IMR-90 (cell line): ENCODE measurements around the gene TTC3. TPM values are rescaled to one million over a fixed set of nuclear protein-coding genes. Genes with fewer than 3 reads are reported as not detected.

Experiments
- ATAC-seq: fragments of 200-7000 bp; cut with Tn5 transposase; 2 replicates; pipeline ENCODE4 v1.9.1; 2020; ENCODE audit warnings: low read depth, mild to moderate bottlenecking, moderate library complexity
- BruUV-seq: library from RNA; stranded (reverse); fragments of 400-500 nt; replicated peaks from 2 replicates; lab custom pipeline; 2021; lab: Mats Ljungman, UMichigan
- CTCF ChIA-PET: fragments of 300-600 bp; formaldehyde crosslinking; extraction: SDS; loops from one replicate; lab custom pipeline; 2021; ENCODE audit warnings: antibody characterized with exemption; lab: Yijun Ruan, JAX
- POLR2A ChIA-PET: fragments of 300-600 bp; sonication (Branson Sonifier 250); formaldehyde crosslinking; loops from one replicate; lab custom pipeline; 2022; ENCODE audit warnings: antibody characterized with exemption; ENCODE audit not compliant: unreplicated experiment; lab: Charles Lee
- DNase-seq: peaks from one replicate; pipeline ENCODE4 v3.0.0; 2013
- H2AFZ ChIP-seq: replicated peaks from 2 replicates; pipeline ENCODE3; 2013; ENCODE audit warnings: low read length, mild to moderate bottlenecking; ENCODE audit not compliant: poor library complexity
- H2AK5ac ChIP-seq: 2 replicates; pipeline ENCODE4 v1.6.1; 2013; ENCODE audit warnings: low read depth, low read length, inconsistent platforms
- H2AK9ac ChIP-seq: replicated peaks from 2 replicates; pipeline ENCODE3; 2013; ENCODE audit warnings: mild to moderate bottlenecking, low read depth, low read length, moderate library complexity; ENCODE audit not compliant: poor library complexity
- H2BK120ac ChIP-seq: 2 replicates; pipeline ENCODE4 v1.6.1; 2013; ENCODE audit warnings: low read depth, low read length, inconsistent platforms
- H2BK15ac ChIP-seq: 3 replicates; pipeline ENCODE4 v1.6.1; 2013; ENCODE audit warnings: low read depth, low read length, inconsistent platforms
- H2BK20ac ChIP-seq: 2 replicates; pipeline ENCODE4 v1.6.1; 2013; ENCODE audit warnings: low read depth, mild to moderate bottlenecking, inconsistent platforms, low read length, moderate library complexity
- H2BK5ac ChIP-seq: 2 replicates; pipeline ENCODE4 v1.6.1; 2013; ENCODE audit warnings: mild to moderate bottlenecking, low read depth, low read length, inconsistent platforms; ENCODE audit not compliant: poor library complexity, severe bottlenecking
- H3K14ac ChIP-seq: replicated peaks from 2 replicates; pipeline ENCODE4 v1.6.1; 2013; ENCODE audit warnings: low read depth, low read length, inconsistent platforms
- H3K18ac ChIP-seq: 2 replicates; pipeline ENCODE4 v1.6.1; 2013; ENCODE audit warnings: low read depth, low read length, control low read depth
- H3K23ac ChIP-seq: 2 replicates; pipeline ENCODE4 v1.6.1; 2013; ENCODE audit warnings: low read depth, low read length, inconsistent platforms
- H3K27ac ChIP-seq: 2 replicates; pipeline ENCODE4 v1.5.1; 2013; ENCODE audit warnings: mild to moderate bottlenecking, control low read depth, low read length; ENCODE audit not compliant: insufficient read depth
- H3K27me3 ChIP-seq: 2 replicates; pipeline ENCODE4 v1.6.1; 2013; ENCODE audit warnings: low read length; ENCODE audit not compliant: control insufficient read depth, insufficient read depth
- H3K36me3 ChIP-seq: 2 replicates; pipeline ENCODE4 v1.6.1; 2013; ENCODE audit warnings: low read length, mixed read lengths; ENCODE audit not compliant: control insufficient read depth, insufficient read depth
- H3K4ac ChIP-seq: 2 replicates; pipeline ENCODE4 v1.6.1; 2013; ENCODE audit warnings: low read depth, low read length, inconsistent platforms
- H3K4me1 ChIP-seq: 2 replicates; pipeline ENCODE4 v1.6.1; 2013; ENCODE audit warnings: low read length, mixed read lengths; ENCODE audit not compliant: control insufficient read depth, insufficient read depth
- H3K4me2 ChIP-seq: 2 replicates; pipeline ENCODE4 v1.6.1; 2013; ENCODE audit warnings: low read depth, mild to moderate bottlenecking, control low read depth, low read length, moderate library complexity
- H3K4me3 ChIP-seq: 2 replicates; pipeline ENCODE4 v1.5.1; 2013; ENCODE audit warnings: low read depth, mild to moderate bottlenecking, control low read depth, low read length, moderate library complexity; ENCODE audit not compliant: insufficient read depth
- H3K56ac ChIP-seq: 2 replicates; pipeline ENCODE4 v1.6.1; 2013; ENCODE audit warnings: low read length, inconsistent platforms; ENCODE audit not compliant: insufficient read depth; ENCODE audit errors: extremely low read depth
- H3K79me1 ChIP-seq, 2 experiments: 2 replicates each; pipeline ENCODE4 v1.6.1; 2013; ENCODE audit warnings: low read length in 2 of 2, inconsistent platforms in 1 of 2, low read depth in 1 of 2
- H3K9ac ChIP-seq: 2 replicates; pipeline ENCODE4 v1.6.1; 2013; ENCODE audit warnings: low read depth, low read length, control low read depth
- H3K9me1 ChIP-seq: 2 replicates; pipeline ENCODE4 v1.6.1; 2013; ENCODE audit warnings: low read length, inconsistent platforms; ENCODE audit not compliant: insufficient read depth
- H3K9me3 ChIP-seq: 2 replicates; pipeline ENCODE4 v1.6.1; 2013; ENCODE audit warnings: low read length; ENCODE audit not compliant: control insufficient read depth, insufficient read depth
- H4K20me1 ChIP-seq: 2 replicates; pipeline ENCODE4 v1.6.1; 2013; ENCODE audit warnings: low read length, inconsistent platforms; ENCODE audit not compliant: insufficient read depth
- H4K5ac ChIP-seq: 2 replicates; pipeline ENCODE4 v1.6.1; 2013; ENCODE audit warnings: mild to moderate bottlenecking, low read depth, low read length, control low read depth
- H4K8ac ChIP-seq, 2 experiments: 2 replicates each; pipeline ENCODE4 v1.6.1; 2013; ENCODE audit warnings: low read depth in 2 of 2, low read length in 2 of 2, control low read depth in 1 of 2, inconsistent platforms in 1 of 2
- H4K91ac ChIP-seq: 2 replicates; pipeline ENCODE4 v1.6.1; 2013; ENCODE audit warnings: low read depth, low read length, inconsistent platforms; ENCODE audit not compliant: insufficient read depth
- BHLHE40 ChIP-seq: fragments of 150-350 bp; IDR thresholded peaks from 2 replicates; pipeline ENCODE4 v1.6.1; 2016; ENCODE audit warnings: mild to moderate bottlenecking, low read depth, low read length
- CEBPB ChIP-seq: IDR thresholded peaks from 2 replicates; pipeline ENCODE4 v1.6.1; 2012; ENCODE audit warnings: low read depth, low read length, improper control_type of control experiment
- CTCF ChIP-seq: conservative IDR thresholded peaks from 2 replicates; pipeline ENCODE4 v1.5.1; 2012; ENCODE audit warnings: mild to moderate bottlenecking, low read depth, low read length, improper control_type of control experiment
- FOS ChIP-seq: fragments of 150-350 bp; IDR thresholded peaks from 2 replicates; pipeline ENCODE4 v1.6.1; 2016; ENCODE audit warnings: low read depth, low read length
- MXI1 ChIP-seq: IDR thresholded peaks from 2 replicates; pipeline ENCODE4 v1.6.1; 2012; ENCODE audit warnings: low read depth, mild to moderate bottlenecking, low read length, moderate library complexity, borderline replicate concordance
- POLR2A ChIP-seq: IDR thresholded peaks from 2 replicates; pipeline ENCODE4 v1.6.1; 2012; ENCODE audit warnings: mild to moderate bottlenecking, low read depth, low read length
- RAD21 ChIP-seq: IDR thresholded peaks from 2 replicates; pipeline ENCODE4 v1.6.1; 2012; ENCODE audit warnings: low read length, improper control_type of control experiment
- RCOR1 ChIP-seq: IDR thresholded peaks from 2 replicates; pipeline ENCODE4 v1.6.1; 2012; ENCODE audit warnings: mild to moderate bottlenecking, low read length, improper control_type of control experiment; ENCODE audit not compliant: insufficient replicate concordance
- RFX5 ChIP-seq: IDR thresholded peaks from 2 replicates; pipeline ENCODE4 v1.8.0; 2012; ENCODE audit warnings: low read depth, mild to moderate bottlenecking, low read length, moderate library complexity
- SMC3 ChIP-seq: fragments of 150-350 bp; IDR thresholded peaks from 2 replicates; pipeline ENCODE4 v1.6.1; 2016; ENCODE audit warnings: low read depth, mild to moderate bottlenecking, antibody characterized with exemption, low read length, moderate library complexity
- WGBS, 2 experiments: methylation state at CpG; one replicate each; pipeline versions ENCODE4 v1.1.5 to v1.1.7; 2013; ENCODE audit warnings: missing lambda C conversion rate in 2 of 2; ENCODE audit not compliant: insufficient read length in 1 of 2; ENCODE audit errors: extremely low coverage in 2 of 2; 5-methylcytosine and 5-hydroxymethylcytosine counted together
- dilution Hi-C: fragments of 300-500 bp; cut with HindIII; formaldehyde crosslinking; loops from one replicate; pipeline ENCODE4 v1.14.3; 2018; ENCODE audit warnings: low sequenced_read_pairs; ENCODE audit not compliant: unreplicated experiment
- in situ Hi-C: fragments of 300-500 bp; cut with MboI; formaldehyde crosslinking; loops from 3 replicates; pipeline ENCODE4 v1.14.3; 2019; ENCODE audit warnings: low sequenced_read_pairs, inconsistent platforms, mixed read lengths
- intact Hi-C: fragments of 100-400 bp; cut with micrococcal nuclease; formaldehyde crosslinking; loops from 2 replicates; pipeline ENCODE4 v1.10.0; 2022
- polyA plus RNA-seq, 3 experiments: library from polyadenylated mRNA; depleted of rRNA; stranded (reverse); fragments of >200 nt; gene quantifications; 2 replicates each; pipeline ENCODE4 v1.2.3, GENCODE V29; 2012; ENCODE audit warnings: low replicate concordance in 1 of 3
- total RNA-seq: library from RNA; depleted of rRNA; stranded (reverse); fragments of >200 nt; gene quantifications from 2 replicates; pipeline ENCODE4 v1.2.3, GENCODE V29; 2012

Gene TTC3
- total and polyA plus RNA-seq, 2 of the 4 experiments (the other 2 are of a cell fraction) = 96.7 to 293 TPM

GRCh38 chr21:37208056-37208721 is 135.1 kb downstream of the TTC3 start:
- Histone ChIP-seq H3K18ac (no peak overlapping the region), H3K27ac (no peak overlapping the region), H3K14ac (no peak overlapping the region), H2BK20ac (no peak overlapping the region), H3K79me1 (no peaks in the 10 kb centered on the region), H2BK120ac (no peak overlapping the region), H3K9me1 (no peaks in the 10 kb centered on the region; the same call in 1 of the 2 replicates), H4K5ac (no peak overlapping the region), H2AFZ (no peak overlapping the region), H4K20me1 (no peaks in the 10 kb centered on the region; the same call in none of the 2 replicates), H3K9ac (no peak overlapping the region), H2AK9ac (no peak overlapping the region), H3K27me3 (no peaks in the 10 kb centered on the region), H2BK5ac (no peak overlapping the region), H3K23ac (no peak overlapping the region), H3K56ac (no peak overlapping the region), H3K4ac (no peak overlapping the region), H3K4me1 (peaks cover 5% of the 10 kb centered on the region), H3K4me3 (no peak overlapping the region), H2BK15ac (no peak overlapping the region), H3K9me3 (no peaks in the 10 kb centered on the region), H3K4me2 (no peak overlapping the region), H3K36me3 (no peaks in the 10 kb centered on the region), H4K8ac (no peak overlapping the region), H4K91ac (no peak overlapping the region), H2AK5ac (no peak overlapping the region)
- ATAC-seq (peak; percentile 7; the same call in 1 of the 2 replicates), DNase-seq (no peak)
- POLR2A ChIA-PET = no interaction called here
- CTCF ChIA-PET = no interaction called here
- 82% methylated on average over 6 of the region's 15 CpGs; no CpG with 5 or more reads in 1 of the 2 experiments for WGBS, 2 experiments
- in situ Hi-C loops (no loop called here), intact Hi-C loops (no loop called here), dilution Hi-C loops (no loop called here)
- TF ChIP-seq RCOR1 (no peak), RFX5 (no peak), CEBPB (no peak), MXI1 (no peak), FOS (no peak), POLR2A (no peak), CTCF (no peak), BHLHE40 (no peak), SMC3 (no peak), RAD21 (no peak)
- no TSS peak for BruUV-seq
